GM12801 (cell line): Measurements from ENCODE around the gene DNAI4.

Experiments
- CTCF ChIP-seq: IDR thresholded peaks from one replicate; pipeline ENCODE4 v1.5.1; 2011; ENCODE audit warnings: control low read depth; ENCODE audit not compliant: insufficient read length; ENCODE audit errors: extremely low read depth

Gene DNAI4

GRCh38 chr1:66767626-66768025, 157.0 kb downstream of the DNAI4 start:
- TF ChIP-seq CTCF: no peak

- no peak for TF ChIP-seq CTCF
Observed at GRCh38 chr1:66764994-66765578, 159.6 kb downstream of the DNAI4 start.
